ENCODE measurements around the gene TMEM9.

GRCh38 chr1:201178718-201179117 is 24.4 kb upstream of the TMEM9 start:
- TF ChIP-seq ZBTB11 (tag by site-specific recombination; conservative IDR thresholded peaks at IDR 0.05; ENCODE audit: low read depth) (no peak), CTCF (tag by site-specific recombination; IDR thresholded peaks at IDR 0.05) (no peak), ZNF707 (tag by site-specific recombination; IDR thresholded peaks at IDR 0.05) (no peak), ZNF514 (tag by site-specific recombination; IDR thresholded peaks at IDR 0.05) (no peak), ZNF677 (tag by site-specific recombination; IDR thresholded peaks at IDR 0.05) (no peak), SP7 (tag by site-specific recombination; IDR thresholded peaks at IDR 0.05) (no peak), PBX3 (CRISPR knock-in tag; IDR thresholded peaks at IDR 0.05) (no peak), SETDB1 (IDR thresholded peaks at IDR 0.05; ENCODE audit: insufficient read length, low read length) (peak; percentile 69), ZNF202 (tag by site-specific recombination; IDR thresholded peaks at IDR 0.05; ENCODE audit: borderline replicate concordance) (no peak), KLF16 (tag by site-specific recombination; IDR thresholded peaks at IDR 0.05) (no peak), ZBTB8A (tag by site-specific recombination; IDR thresholded peaks at IDR 0.05) (no peak)

Measured in HEK293 (cell line).